Measurements from ENCODE around the gene TNK1.

TNK1 gene

DNA sequence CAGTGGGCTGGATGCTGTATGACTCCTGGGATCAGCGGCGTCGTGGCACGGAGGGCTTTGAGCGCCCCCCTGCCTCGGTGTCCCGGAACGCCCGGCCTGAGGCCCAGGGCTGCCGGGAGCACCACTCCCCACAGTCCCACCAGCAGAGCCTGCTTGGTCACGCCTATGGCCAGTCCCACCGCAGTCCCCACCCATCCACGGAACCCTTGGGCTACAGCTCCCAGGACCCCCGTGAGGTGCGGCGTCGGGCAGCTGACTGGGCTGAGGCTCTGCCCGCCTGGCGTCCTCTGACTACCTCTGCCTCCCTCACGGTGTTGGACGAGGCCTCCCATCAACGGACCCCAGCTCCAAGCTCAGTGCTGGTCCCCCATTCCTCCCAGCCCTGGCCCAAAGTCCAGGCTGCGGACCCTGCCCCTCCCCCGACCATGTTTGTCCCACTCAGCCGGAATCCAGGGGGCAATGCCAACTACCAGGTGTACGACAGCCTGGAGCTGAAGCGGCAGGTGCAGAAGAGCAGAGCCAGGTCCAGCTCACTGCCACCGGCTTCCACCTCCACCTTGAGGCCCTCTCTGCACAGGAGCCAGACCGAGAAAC is 46.1 kb downstream of the TNK1 start:
- Mint-ChIP-seq H3K27ac (no peak overlapping the region), H3K9me3 (no peaks in the 10 kb centered on the region), H3K4me1 (no peaks in the 10 kb centered on the region), H3K4me3 (no peak overlapping the region), H3K27me3 (no peaks in the 10 kb centered on the region)
- no peak for ATAC-seq
- no peak for DNase-seq

- H3K4me1 Mint-ChIP-seq, result no peaks in the 10 kb centered on the region
- H3K9me3 Mint-ChIP-seq, result no peaks in the 10 kb centered on the region
- no peak for DNase-seq
- no peak overlapping the region for H3K27ac Mint-ChIP-seq
- no peak for ATAC-seq
- no peaks in the 10 kb centered on the region for H3K27me3 Mint-ChIP-seq
- H3K4me3 Mint-ChIP-seq, result no peak overlapping the region
Measured at GRCh38 chr17:7427549-7427948, 46.7 kb downstream of the TNK1 start.

- Mint-ChIP-seq H3K4me3 (no peak within 1 kb of the TSS), H3K4me1 (no peaks in the 10 kb centered on the region), H3K27ac (no peak within 1 kb of the TSS), H3K9me3 (no peaks in the 10 kb centered on the region), H3K27me3 (no peaks in the 10 kb centered on the region)
- no peak for DNase-seq
- no peak for ATAC-seq
Measured at GRCh38 chr17:7428557-7428956, 47.7 kb downstream of the TNK1 start, which contains the start of gene SPEM3. SPEM3 (plus strand) TSS chr17:7428857; CDS start chr17:7428903, 46 bp downstream.

DNA sequence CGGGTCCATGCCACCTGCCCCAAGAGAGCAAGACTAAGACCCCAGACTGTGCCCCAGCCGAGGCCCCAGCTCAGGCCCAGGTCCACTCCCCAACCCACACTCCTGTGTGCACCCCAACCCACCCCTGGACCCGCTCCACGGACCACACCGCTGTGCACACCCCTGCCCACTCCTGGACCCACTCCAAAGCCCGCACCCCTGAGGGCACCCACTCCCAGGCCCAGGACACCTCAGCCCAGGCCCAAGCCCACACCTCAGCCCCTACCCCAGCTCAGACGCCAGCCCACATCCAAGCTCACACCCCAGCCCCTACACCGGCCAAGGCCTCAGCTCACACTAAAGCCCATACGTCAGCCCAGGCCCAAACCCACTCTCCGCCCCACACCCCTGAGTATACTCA is 48.8 kb downstream of the TNK1 start:
- ATAC-seq, result peak; percentile 55
- no peak for DNase-seq
- Mint-ChIP-seq H3K4me1 (peaks cover under 1% of the 10 kb centered on the region), H3K27ac (no peak overlapping the region), H3K9me3 (no peaks in the 10 kb centered on the region), H3K4me3 (no peak overlapping the region), H3K27me3 (no peaks in the 10 kb centered on the region)

GRCh38 chr17:7431231-7431630 is 50.3 kb downstream of the TNK1 start:
- no peaks in the 10 kb centered on the region for H3K9me3 Mint-ChIP-seq
- ATAC-seq (no peak), DNase-seq (no peak)
- no peak overlapping the region for H3K27ac Mint-ChIP-seq
- H3K27me3 Mint-ChIP-seq, result no peaks in the 10 kb centered on the region
- no peak overlapping the region for H3K4me3 Mint-ChIP-seq
- peaks cover 10% of the 10 kb centered on the region for H3K4me1 Mint-ChIP-seq

DNA sequence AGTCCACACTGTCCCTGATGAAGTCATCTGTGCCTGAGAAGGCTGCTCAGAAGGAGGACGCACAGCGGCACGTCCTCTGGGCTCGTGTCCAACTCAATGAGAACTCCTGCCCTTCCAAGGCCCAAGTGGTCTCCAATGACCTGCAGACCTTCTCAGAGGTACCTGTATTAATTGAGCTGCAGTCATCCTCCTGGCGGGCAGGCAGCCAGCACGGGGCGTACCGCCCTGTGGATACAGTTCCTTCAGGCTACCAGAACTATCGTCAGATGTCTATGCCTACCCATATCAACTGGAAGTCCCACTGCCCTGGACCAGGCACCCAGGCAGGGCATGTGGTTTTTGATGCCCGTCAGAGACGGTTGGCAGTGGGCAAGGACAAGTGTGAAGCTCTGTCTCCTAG is 51.4 kb downstream of the TNK1 start:
- no peaks in the 10 kb centered on the region for H3K9me3 Mint-ChIP-seq
- no peak overlapping the region for H3K4me3 Mint-ChIP-seq
- peaks cover 20% of the 10 kb centered on the region for H3K4me1 Mint-ChIP-seq
- no peaks in the 10 kb centered on the region for H3K27me3 Mint-ChIP-seq
- DNase-seq (no peak), ATAC-seq (no peak)
- no peak overlapping the region for H3K27ac Mint-ChIP-seq

DNA sequence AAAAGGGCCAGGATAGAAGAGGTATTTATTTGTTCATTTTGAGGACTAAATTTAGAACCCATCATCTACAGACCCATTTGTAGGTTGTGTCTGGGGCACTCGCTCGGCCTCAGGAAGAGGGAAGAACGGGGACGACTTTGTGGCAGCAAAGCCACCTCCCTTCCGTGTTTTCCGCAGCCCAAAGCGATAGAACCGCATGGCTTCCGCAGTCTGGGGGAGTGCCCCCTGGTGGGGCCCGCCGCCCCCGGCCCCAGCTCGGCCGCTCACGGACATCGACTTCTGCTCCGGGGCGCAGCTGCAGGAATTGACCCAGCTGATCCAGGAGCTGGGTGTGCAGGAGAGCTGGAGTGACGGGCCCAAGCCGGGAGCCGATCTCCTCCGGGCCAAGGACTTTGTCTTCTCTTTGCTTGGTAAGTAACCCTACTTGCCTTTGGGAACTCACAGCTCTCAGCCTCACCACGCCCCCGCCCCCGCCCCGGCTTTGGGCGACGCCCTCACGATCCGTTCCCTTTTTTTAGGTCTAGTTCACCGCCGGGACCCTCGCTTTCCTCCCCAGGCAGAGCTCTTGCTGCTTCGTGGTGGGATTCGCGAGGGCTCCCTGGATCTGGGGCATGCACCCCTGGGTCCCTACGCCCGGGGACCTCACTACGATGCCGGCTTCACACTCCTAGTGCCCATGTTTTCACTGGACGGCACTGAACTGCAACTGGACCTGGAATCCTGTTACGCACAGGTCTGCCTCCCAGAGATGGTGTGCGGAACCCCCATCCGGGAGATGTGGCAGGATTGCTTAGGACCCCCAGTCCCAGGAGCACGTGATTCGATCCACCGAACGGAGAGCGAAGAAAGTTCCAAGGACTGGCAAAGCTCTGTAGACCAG is 55.0 kb downstream of the TNK1 start:
- peak; percentile 48 for ATAC-seq
- Mint-ChIP-seq H3K27ac (peak overlapping the region; percentile 87 to 88), H3K9me3 (no peaks in the 10 kb centered on the region), H3K27me3 (peaks cover 23% of the 10 kb centered on the region), H3K4me1 (peaks cover 52% of the 10 kb centered on the region), H3K4me3 (peak overlapping the region; percentile 91 to 99)
- DNase-seq, result peak; percentile 75 to 78

- DNase-seq (peak; percentile 86 to 88), ATAC-seq (peak; percentile 83)
- Mint-ChIP-seq H3K27ac (peak overlapping the region; percentile 61 to 87), H3K4me1 (peaks cover 57% of the 10 kb centered on the region), H3K4me3 (peak overlapping the region; percentile 91 to 99), H3K27me3 (peaks cover 29% of the 10 kb centered on the region), H3K9me3 (no peaks in the 10 kb centered on the region)
Measured at GRCh38 chr17:7436556-7437368, 55.9 kb downstream of the TNK1 start.

- ATAC-seq (no peak), DNase-seq (no peak)
- peaks cover 36% of the 10 kb centered on the region for H3K27me3 Mint-ChIP-seq
- peak overlapping the region; percentile 91 to 99 for H3K4me3 Mint-ChIP-seq
- no peaks in the 10 kb centered on the region for H3K9me3 Mint-ChIP-seq
- H3K4me1 Mint-ChIP-seq, result peaks cover 57% of the 10 kb centered on the region
- H3K27ac Mint-ChIP-seq, result no peak overlapping the region
Measured at GRCh38 chr17:7437369-7437863, 56.5 kb downstream of the TNK1 start.

DNA sequence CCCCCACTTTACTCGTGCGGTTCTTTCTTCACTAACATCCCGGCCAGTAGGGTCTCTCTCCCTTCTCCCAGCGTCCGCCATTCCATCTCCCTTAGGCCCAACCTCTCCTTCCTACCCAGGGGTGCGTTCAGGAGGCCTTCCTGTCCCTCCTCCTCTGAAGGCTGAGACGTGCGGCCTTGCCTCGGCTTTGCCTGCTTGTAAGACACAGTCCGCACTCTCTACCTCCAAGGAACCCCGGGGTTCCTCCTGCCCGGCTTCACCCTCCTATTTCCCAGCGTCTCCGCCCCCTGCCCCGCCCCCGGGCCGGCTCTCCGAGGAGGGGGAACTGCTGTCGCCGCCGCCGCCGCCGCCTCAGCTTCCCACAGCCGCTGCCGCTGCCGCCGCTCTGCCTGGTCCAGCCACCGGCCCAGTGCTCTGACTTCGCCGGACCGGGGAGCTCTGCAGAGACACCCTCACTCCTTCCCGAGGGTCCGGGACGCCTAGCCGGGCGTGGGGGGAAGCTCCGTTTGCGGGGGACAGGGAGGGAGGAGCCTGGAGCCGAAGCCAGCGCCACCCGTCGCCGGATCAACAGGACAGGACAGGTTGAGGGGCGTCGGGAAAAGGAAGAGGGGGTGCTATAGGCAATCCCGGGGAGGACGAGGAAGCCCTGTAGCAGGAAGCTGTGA is 57.2 kb downstream of the TNK1 start:
- Mint-ChIP-seq H3K9me3 (no peaks in the 10 kb centered on the region), H3K27me3 (peaks cover 43% of the 10 kb centered on the region), H3K4me3 (peak overlapping the region; percentile 87 to 99), H3K4me1 (peaks cover 57% of the 10 kb centered on the region), H3K27ac (no peak overlapping the region)
- no peak for ATAC-seq
- DNase-seq, result peak; percentile 55 to 59

DNA sequence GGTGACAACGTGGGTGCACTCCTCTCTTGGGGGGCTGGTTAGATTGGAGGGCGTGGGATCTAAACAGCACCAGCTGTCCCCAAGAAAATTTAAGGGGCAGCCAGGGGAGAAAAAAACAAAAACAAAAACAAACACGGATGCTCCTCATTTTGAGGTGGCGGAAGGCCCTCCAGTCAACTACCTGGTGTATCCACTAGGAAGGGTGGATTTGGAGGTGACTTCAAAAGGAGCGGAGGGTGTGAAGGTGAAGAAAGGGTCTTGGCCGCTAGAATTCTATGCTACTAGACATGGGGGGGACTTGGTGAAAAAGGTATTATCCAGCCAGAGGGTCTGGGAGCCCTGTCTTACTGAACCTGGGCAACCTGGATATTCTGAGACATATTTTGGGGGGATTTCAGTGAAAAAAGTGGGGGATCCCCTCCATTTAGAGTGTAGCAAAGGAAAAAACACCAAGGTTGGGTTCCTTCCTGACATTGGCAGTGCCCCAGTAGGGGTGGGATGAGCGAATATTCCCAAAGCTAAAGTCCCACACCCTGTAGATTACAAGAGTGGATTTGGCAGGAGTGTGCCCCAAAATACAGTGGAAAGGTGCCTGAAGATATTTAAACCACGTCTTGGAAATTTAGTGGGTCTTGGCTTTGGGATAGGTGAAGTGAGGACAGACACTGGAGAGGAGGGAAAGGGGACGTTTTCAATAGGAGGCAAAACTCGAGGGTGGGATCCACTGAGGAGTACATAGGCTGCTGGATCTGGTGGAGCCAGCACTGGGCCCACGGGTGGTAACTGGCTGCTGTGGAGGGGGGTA is 58.0 kb downstream of the TNK1 start:
- ATAC-seq (no peak), DNase-seq (no peak)
- H3K9me3 Mint-ChIP-seq, result no peaks in the 10 kb centered on the region
- H3K27ac Mint-ChIP-seq, result no peak overlapping the region
- peak overlapping the region; percentile 87 to 99 for H3K4me3 Mint-ChIP-seq
- peaks cover 50% of the 10 kb centered on the region for H3K27me3 Mint-ChIP-seq
- H3K4me1 Mint-ChIP-seq, result peaks cover 57% of the 10 kb centered on the region
